PC-3 (cell line): ENCODE measurements around the gene PRDM11. TPM values are rescaled to one million over a fixed set of nuclear protein-coding genes. Genes with fewer than 3 reads are reported as not detected.

Experiments
- ATAC-seq: fragments of 200-7000 bp; cut with Tn5 transposase; 2 replicates; pipeline ENCODE4 v1.9.1; 2020; ENCODE audit warnings: mild to moderate bottlenecking, moderate library complexity
- BruUV-seq: library from RNA; stranded (reverse); fragments of 400-500 nt; replicated peaks from 2 replicates; lab custom pipeline; 2021; lab: Mats Ljungman, UMichigan
- CTCF ChIA-PET: fragments of 300-600 bp; sonication (Branson Sonifier 250); formaldehyde crosslinking; loops from one replicate; lab custom pipeline; 2022; ENCODE audit warnings: antibody characterized with exemption; lab: Charles Lee
- POLR2A ChIA-PET: fragments of 300-600 bp; sonication (Branson Sonifier 250); formaldehyde crosslinking; loops from one replicate; lab custom pipeline; 2022; ENCODE audit warnings: antibody characterized with exemption; ENCODE audit not compliant: unreplicated experiment; lab: Charles Lee
- DNase-seq: peaks from one replicate; pipeline ENCODE4 v3.0.0-alpha.2; 2015
- H2AFZ ChIP-seq: fragments of 300-600 bp; sonication (generic); 2 replicates; pipeline ENCODE4 v1.6.0; 2016; ENCODE audit warnings: antibody characterized with exemption, low read length
- H3F3A ChIP-seq: fragments of 300-600 bp; sonication (generic); one replicate; pipeline ENCODE4 v1.6.0; 2017; ENCODE audit warnings: antibody characterized with exemption, low read length, control low read depth, mild to moderate bottlenecking; ENCODE audit not compliant: unreplicated experiment
- H3K27ac ChIP-seq: fragments of 300-600 bp; sonication (generic); 2 replicates; pipeline ENCODE4 v1.5.1; 2016; ENCODE audit warnings: mild to moderate bottlenecking, low read length
- H3K27me3 ChIP-seq: fragments of 300-600 bp; sonication (generic); 2 replicates; pipeline ENCODE4 v1.6.1; 2016; ENCODE audit warnings: low read length, mixed read lengths
- H3K36me3 ChIP-seq: fragments of 300-600 bp; sonication (generic); 2 replicates; pipeline ENCODE4 v1.6.1; 2016; ENCODE audit warnings: low read depth, mixed run types, low read length, mixed read lengths
- H3K4me1 ChIP-seq: fragments of 300-600 bp; sonication (generic); 2 replicates; pipeline ENCODE4 v1.5.1; 2016; ENCODE audit warnings: low read length; ENCODE audit not compliant: insufficient read depth
- H3K4me2 ChIP-seq: fragments of 300-600 bp; sonication (generic); 2 replicates; pipeline ENCODE4 v1.6.0; 2016; ENCODE audit warnings: low read length
- H3K4me3 ChIP-seq: fragments of 300-600 bp; sonication (generic); 2 replicates; pipeline ENCODE4 v1.5.1; 2016; ENCODE audit warnings: mild to moderate bottlenecking, low read length, mixed read lengths
- H3K79me2 ChIP-seq: fragments of 300-600 bp; sonication (generic); 2 replicates; pipeline ENCODE4 v1.6.1; 2017; ENCODE audit warnings: low read length, mixed read lengths
- H3K9ac ChIP-seq: fragments of 300-600 bp; sonication (generic); 2 replicates; pipeline ENCODE4 v1.6.0; 2016; ENCODE audit warnings: mild to moderate bottlenecking, low read length
- H3K9me2 ChIP-seq: fragments of 300-600 bp; sonication (generic); replicated peaks from 2 replicates; pipeline ENCODE4 v1.6.1; 2016; ENCODE audit warnings: mixed run types, low read length, mixed read lengths
- H3K9me3 ChIP-seq: fragments of 300-600 bp; sonication (generic); 2 replicates; pipeline ENCODE4 v1.6.1; 2016; ENCODE audit warnings: low read length, mixed read lengths
- H4K20me1 ChIP-seq: fragments of 300-600 bp; sonication (generic); 2 replicates; pipeline ENCODE4 v1.6.1; 2016; ENCODE audit warnings: low read length, mixed read lengths
- EZH2 ChIP-seq: fragments of 300-600 bp; sonication (generic); IDR thresholded peaks from one replicate; pipeline ENCODE4 v1.6.1; 2017; ENCODE audit warnings: antibody characterized with exemption, mild to moderate bottlenecking, low read length; ENCODE audit not compliant: unreplicated experiment
- EZH2phosphoT487 ChIP-seq: fragments of 300-600 bp; sonication (generic); IDR thresholded peaks from 2 replicates; pipeline ENCODE4 v1.6.1; 2018; ENCODE audit warnings: mild to moderate bottlenecking, antibody characterized with exemption, low read length, borderline replicate concordance
- intact Hi-C: fragments of 100-400 bp; cut with micrococcal nuclease; formaldehyde crosslinking; loops from 2 replicates; pipeline ENCODE4 v1.9.0; 2023
- total RNA-seq: library from RNA; depleted of rRNA; stranded (reverse); fragments of >200 nt; gene quantifications from 2 replicates; pipeline ENCODE4 v1.2.3, GENCODE V29; 2014
- TF ChIP-seq, protein P1 (sequence below): fragments of 300-600 bp; sonication (generic); conservative IDR thresholded peaks from 2 replicates; pipeline ENCODE4 v1.5.1; 2017; ENCODE audit warnings: antibody characterized with exemption, low read depth, mild to moderate bottlenecking, low read length

PRDM11 gene
- total RNA-seq, 1 experiment from 2014 or later = 5.0 TPM

DNA sequence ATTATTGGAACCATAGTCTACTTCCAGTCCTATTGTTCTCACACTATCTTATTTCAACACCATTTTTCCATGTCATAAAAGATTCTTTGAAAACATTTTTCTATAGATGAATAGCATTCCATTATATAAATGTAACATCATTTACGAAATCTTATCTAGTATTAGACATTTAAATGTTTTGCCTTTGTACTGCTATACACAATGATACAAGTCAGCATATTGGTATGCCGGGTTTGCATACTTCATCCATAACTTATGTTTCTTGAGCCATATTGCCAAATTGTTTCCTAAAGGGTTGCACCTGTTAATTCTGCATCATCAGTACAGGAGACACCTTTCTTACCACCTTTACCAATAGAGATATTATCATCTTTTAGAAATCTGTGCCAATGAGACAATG is 71.6 kb downstream of the PRDM11 start:
- no peaks in the 10 kb centered on the region for H3K4me1 ChIP-seq
- no peak for DNase-seq
- intact Hi-C loops = no loop called here
- H3K4me3 ChIP-seq = no peak overlapping the region
- no peaks in the 10 kb centered on the region for H3K79me2 ChIP-seq
- H3K4me2 ChIP-seq = no peak overlapping the region
- H3K9ac ChIP-seq = no peak overlapping the region
- H3K9me3 ChIP-seq = no peaks in the 10 kb centered on the region
- no peaks in the 10 kb centered on the region for H3K27me3 ChIP-seq
- CTCF ChIA-PET = no interaction called here
- no peak overlapping the region for H2AFZ ChIP-seq
- BruUV-seq = no TSS peak
- H3K27ac ChIP-seq = no peak overlapping the region
- no peaks in the 10 kb centered on the region for H3K9me2 ChIP-seq
- no peak for ATAC-seq
- POLR2A ChIA-PET = no interaction called here
- H4K20me1 ChIP-seq = no peaks in the 10 kb centered on the region
- no peaks in the 10 kb centered on the region for H3K36me3 ChIP-seq
- H3F3A ChIP-seq = no peaks in the 10 kb centered on the region
- TF ChIP-seq EZH2phosphoT487 (no peak), EZH2 (no peak)
- TF ChIP-seq, protein P1, sequence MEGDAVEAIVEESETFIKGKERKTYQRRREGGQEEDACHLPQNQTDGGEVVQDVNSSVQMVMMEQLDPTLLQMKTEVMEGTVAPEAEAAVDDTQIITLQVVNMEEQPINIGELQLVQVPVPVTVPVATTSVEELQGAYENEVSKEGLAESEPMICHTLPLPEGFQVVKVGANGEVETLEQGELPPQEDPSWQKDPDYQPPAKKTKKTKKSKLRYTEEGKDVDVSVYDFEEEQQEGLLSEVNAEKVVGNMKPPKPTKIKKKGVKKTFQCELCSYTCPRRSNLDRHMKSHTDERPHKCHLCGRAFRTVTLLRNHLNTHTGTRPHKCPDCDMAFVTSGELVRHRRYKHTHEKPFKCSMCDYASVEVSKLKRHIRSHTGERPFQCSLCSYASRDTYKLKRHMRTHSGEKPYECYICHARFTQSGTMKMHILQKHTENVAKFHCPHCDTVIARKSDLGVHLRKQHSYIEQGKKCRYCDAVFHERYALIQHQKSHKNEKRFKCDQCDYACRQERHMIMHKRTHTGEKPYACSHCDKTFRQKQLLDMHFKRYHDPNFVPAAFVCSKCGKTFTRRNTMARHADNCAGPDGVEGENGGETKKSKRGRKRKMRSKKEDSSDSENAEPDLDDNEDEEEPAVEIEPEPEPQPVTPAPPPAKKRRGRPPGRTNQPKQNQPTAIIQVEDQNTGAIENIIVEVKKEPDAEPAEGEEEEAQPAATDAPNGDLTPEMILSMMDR = no peak

DNA sequence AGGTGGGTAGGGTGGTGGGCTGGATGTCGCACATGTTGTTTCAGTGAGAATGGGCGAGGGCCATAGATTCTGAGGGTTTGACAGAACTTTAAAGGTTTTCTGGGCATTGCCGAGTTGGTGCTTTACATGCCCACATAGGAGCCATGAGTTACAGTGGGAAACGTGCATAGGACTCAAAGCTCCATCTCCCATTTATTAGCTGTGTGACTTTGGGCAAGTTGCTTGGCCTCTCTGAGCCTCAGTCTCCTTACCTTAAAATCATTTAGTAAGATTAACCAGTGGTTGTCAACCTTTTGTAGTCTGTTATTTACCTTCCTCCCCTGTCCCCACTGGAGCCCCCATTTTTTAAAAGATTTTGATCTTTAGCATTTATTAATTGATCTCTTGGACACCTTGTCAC is 72.3 kb downstream of the PRDM11 start:
- no peaks in the 10 kb centered on the region for H3K27me3 ChIP-seq
- H4K20me1 ChIP-seq = no peaks in the 10 kb centered on the region
- POLR2A ChIA-PET = no interaction called here
- intact Hi-C loops = no loop called here
- no peak overlapping the region for H3K9ac ChIP-seq
- no peak for ATAC-seq
- CTCF ChIA-PET = no interaction called here
- no peaks in the 10 kb centered on the region for H3K4me1 ChIP-seq
- H3K4me2 ChIP-seq = no peak overlapping the region
- no peaks in the 10 kb centered on the region for H3F3A ChIP-seq
- no peak for DNase-seq
- H3K27ac ChIP-seq = no peak overlapping the region
- H2AFZ ChIP-seq = no peak overlapping the region
- H3K9me2 ChIP-seq = no peaks in the 10 kb centered on the region
- BruUV-seq = no TSS peak
- TF ChIP-seq EZH2phosphoT487 (no peak), EZH2 (no peak)
- TF ChIP-seq, protein P1 = no peak
- no peaks in the 10 kb centered on the region for H3K79me2 ChIP-seq
- H3K36me3 ChIP-seq = no peaks in the 10 kb centered on the region
- no peaks in the 10 kb centered on the region for H3K9me3 ChIP-seq
- no peak overlapping the region for H3K4me3 ChIP-seq

DNA sequence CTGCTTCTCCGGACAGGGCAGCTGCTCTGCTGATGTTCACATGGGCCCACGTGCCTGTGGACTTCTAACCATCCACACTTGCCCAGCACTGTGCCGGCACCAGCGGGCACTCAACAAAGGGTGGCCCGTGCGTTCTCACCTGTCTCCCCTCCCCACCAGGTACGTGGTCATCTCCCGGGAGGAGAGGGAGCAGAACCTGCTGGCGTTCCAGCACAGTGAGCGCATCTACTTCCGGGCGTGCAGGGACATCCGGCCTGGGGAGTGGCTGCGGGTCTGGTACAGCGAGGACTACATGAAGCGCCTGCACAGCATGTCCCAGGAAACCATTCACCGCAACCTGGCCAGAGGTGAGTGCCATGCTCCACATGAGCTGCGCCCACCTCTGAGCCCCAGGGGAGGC is 73.0 kb downstream of the PRDM11 start:
- no peaks in the 10 kb centered on the region for H3K79me2 ChIP-seq
- no peaks in the 10 kb centered on the region for H3K36me3 ChIP-seq
- H3K9me3 ChIP-seq = no peaks in the 10 kb centered on the region
- DNase-seq (no peak), ATAC-seq (no peak)
- no peaks in the 10 kb centered on the region for H3K27me3 ChIP-seq
- H2AFZ ChIP-seq = no peak overlapping the region
- intact Hi-C loops = no loop called here
- POLR2A ChIA-PET = no interaction called here
- CTCF ChIA-PET = no interaction called here
- H3K4me2 ChIP-seq = no peak overlapping the region
- BruUV-seq = no TSS peak
- no peak overlapping the region for H3K9ac ChIP-seq
- H3K4me3 ChIP-seq = no peak overlapping the region
- no peaks in the 10 kb centered on the region for H3K9me2 ChIP-seq
- no peak for TF ChIP-seq EZH2
- no peak for TF ChIP-seq EZH2phosphoT487
- TF ChIP-seq, protein P1 = no peak
- H4K20me1 ChIP-seq = no peaks in the 10 kb centered on the region
- H3F3A ChIP-seq = no peaks in the 10 kb centered on the region
- no peaks in the 10 kb centered on the region for H3K4me1 ChIP-seq
- H3K27ac ChIP-seq = no peak overlapping the region
